NT2/D1 (cell line): ENCODE results near the gene SOCS6.

ENCODE experiments used
- SUZ12 ChIP-seq: IDR thresholded peaks from 2 replicates; pipeline ENCODE4 v1.6.1; 2011; ENCODE audit not compliant: insufficient read length, insufficient read depth; ENCODE audit errors: extremely low read depth
- ZNF274 ChIP-seq: IDR thresholded peaks from 2 replicates; pipeline ENCODE4 v1.6.1; 2011; ENCODE audit warnings: mild to moderate bottlenecking, low read depth, low read length

GRCh38 chr18:70329071-70329470 lies 40.2 kb downstream of the SOCS6 start:
- TF ChIP-seq ZNF274 (no peak), SUZ12 (no peak)
